Astrocyte (in vitro differentiated cells and primary cell): ENCODE results near the gene KASH5. TPM values are rescaled to one million over a fixed set of nuclear protein-coding genes. Genes with fewer than 3 reads are reported as not detected.
A peak's percentile ranks its signal among the peaks of the same experiment; 100 is the strongest.

Experiments used
- DNase-seq: peaks from one replicate; pipeline ENCODE4 v3.0.0-alpha.2; 2010; ENCODE audit warnings: low read depth
- FAIRE-seq: peaks from 2 replicates; lab custom pipeline; 2011; peaks lifted over from hg19 to GRCh38; lab: Jason Lieb, UNC
- H2AFZ ChIP-seq: 2 replicates; pipeline ENCODE4 v1.6.0; 2012; ENCODE audit warnings: low read depth, low read length, inconsistent platforms
- H3K27ac ChIP-seq: 2 replicates; pipeline ENCODE4 v1.5.1; 2011; ENCODE audit warnings: low read depth, low read length, inconsistent platforms
- H3K27me3 ChIP-seq: 2 replicates; pipeline ENCODE4 v1.6.0; 2011; ENCODE audit warnings: low read length, inconsistent platforms; ENCODE audit not compliant: insufficient read depth
- H3K36me3 ChIP-seq: 2 replicates; pipeline ENCODE4 v1.5.1; 2011; ENCODE audit warnings: low read length, inconsistent platforms; ENCODE audit not compliant: insufficient read depth
- H3K4me1 ChIP-seq: 2 replicates; pipeline ENCODE4 v1.5.1; 2011; ENCODE audit warnings: low read length, inconsistent platforms; ENCODE audit not compliant: insufficient read depth
- H3K4me2 ChIP-seq: 2 replicates; pipeline ENCODE4 v1.6.0; 2012; ENCODE audit warnings: low read length, inconsistent platforms
- H3K4me3 ChIP-seq: 2 replicates; pipeline ENCODE4 v1.5.1; 2011; ENCODE audit warnings: low read depth, mild to moderate bottlenecking, low read length, inconsistent platforms; ENCODE audit not compliant: insufficient read depth
- H3K79me2 ChIP-seq: 2 replicates; pipeline ENCODE4 v1.6.0; 2012; ENCODE audit warnings: mild to moderate bottlenecking, low read length, inconsistent platforms; ENCODE audit not compliant: insufficient read depth
- H3K9ac ChIP-seq: 2 replicates; pipeline ENCODE4 v1.6.0; 2012; ENCODE audit warnings: mild to moderate bottlenecking, low read length, inconsistent platforms
- H3K9me3 ChIP-seq: 2 replicates; pipeline ENCODE4 v1.5.1; 2012; ENCODE audit warnings: low read depth, mild to moderate bottlenecking, low read length, inconsistent platforms; ENCODE audit not compliant: insufficient read depth
- H4K20me1 ChIP-seq: 2 replicates; pipeline ENCODE4 v1.6.0; 2012; ENCODE audit warnings: low read length, inconsistent platforms; ENCODE audit not compliant: insufficient read depth
- H3K27ac Mint-ChIP-seq: one replicate; pipeline ENCODE4 v1.8.0; 2021; ENCODE audit warnings: mild to moderate bottlenecking, mixed read lengths; ENCODE audit not compliant: unreplicated experiment
- H3K27me3 Mint-ChIP-seq: one replicate; pipeline ENCODE4 v1.8.0; 2021; ENCODE audit warnings: low read depth, mixed read lengths; ENCODE audit not compliant: unreplicated experiment
- H3K36me3 Mint-ChIP-seq: one replicate; pipeline ENCODE4 v1.8.0; 2021; ENCODE audit warnings: low read depth, mixed read lengths; ENCODE audit not compliant: unreplicated experiment
- H3K4me1 Mint-ChIP-seq: one replicate; pipeline ENCODE4 v1.8.0; 2021; ENCODE audit warnings: low read depth, mixed read lengths; ENCODE audit not compliant: unreplicated experiment
- H3K4me3 Mint-ChIP-seq: one replicate; pipeline ENCODE4 v1.8.0; 2021; ENCODE audit warnings: mild to moderate bottlenecking, moderate library complexity, mixed read lengths; ENCODE audit not compliant: unreplicated experiment
- H3K9me3 Mint-ChIP-seq: one replicate; pipeline ENCODE4 v1.8.0; 2021; ENCODE audit warnings: mild to moderate bottlenecking, mixed read lengths; ENCODE audit not compliant: unreplicated experiment
- EZH2 ChIP-seq: IDR thresholded peaks from 2 replicates; pipeline ENCODE4 v1.6.1; 2012; ENCODE audit warnings: mild to moderate bottlenecking, low read length, inconsistent platforms; ENCODE audit not compliant: insufficient read depth
- total RNA-seq: library from RNA; stranded (reverse); gene quantifications from 2 replicates; pipeline ENCODE4 v1.2.1, GENCODE V29; 2021
- TF ChIP-seq, protein P1 (sequence below): IDR thresholded peaks from 2 replicates; pipeline ENCODE4 v1.5.1; 2011; ENCODE audit warnings: low read depth, mild to moderate bottlenecking, inconsistent platforms, low read length, moderate library complexity; ENCODE audit not compliant: insufficient read depth

Gene KASH5
- total RNA-seq, 1 donor from 2014 or later = not detected

DNA sequence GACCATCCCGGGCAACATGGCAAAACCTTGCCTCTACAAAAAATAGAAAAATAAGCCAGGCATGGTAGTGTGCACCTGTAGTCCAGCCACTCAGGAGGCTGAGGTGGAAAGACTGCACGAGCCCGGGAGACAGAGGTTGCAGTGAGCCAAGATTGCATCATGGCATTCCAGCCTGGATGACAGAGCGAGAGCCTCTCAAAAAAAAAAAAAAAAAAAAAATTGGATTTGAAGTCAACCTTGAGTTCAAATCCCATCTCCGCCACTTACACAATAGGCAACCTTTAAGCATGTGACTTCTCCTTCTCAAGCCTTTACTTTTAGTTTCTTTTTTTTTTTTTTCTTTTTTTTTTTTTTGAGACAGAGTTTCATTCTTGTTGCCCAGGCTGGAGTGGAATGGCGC, 12.0 kb downstream of the KASH5 start:
- no peaks in the 10 kb centered on the region for H3K9me3 ChIP-seq
- FAIRE-seq = no peak
- no peak overlapping the region for H2AFZ ChIP-seq
- Mint-ChIP-seq H3K27ac (no peak overlapping the region), H3K4me1 (peaks cover 7% of the 10 kb centered on the region), H3K9me3 (no peaks in the 10 kb centered on the region), H3K4me3 (no peak overlapping the region), H3K36me3 (no peaks in the 10 kb centered on the region), H3K27me3 (peaks cover 31% of the 10 kb centered on the region)
- H3K27me3 ChIP-seq = no peaks in the 10 kb centered on the region
- DNase-seq = no peak
- H4K20me1 ChIP-seq = no peaks in the 10 kb centered on the region
- no peaks in the 10 kb centered on the region for H3K36me3 ChIP-seq
- no peak overlapping the region for H3K9ac ChIP-seq
- no peaks in the 10 kb centered on the region for H3K4me1 ChIP-seq
- no peak overlapping the region for H3K4me2 ChIP-seq
- no peak overlapping the region for H3K4me3 ChIP-seq
- no peak overlapping the region for H3K27ac ChIP-seq
- H3K79me2 ChIP-seq = no peaks in the 10 kb centered on the region
- no peak for TF ChIP-seq EZH2
- TF ChIP-seq, protein P1, sequence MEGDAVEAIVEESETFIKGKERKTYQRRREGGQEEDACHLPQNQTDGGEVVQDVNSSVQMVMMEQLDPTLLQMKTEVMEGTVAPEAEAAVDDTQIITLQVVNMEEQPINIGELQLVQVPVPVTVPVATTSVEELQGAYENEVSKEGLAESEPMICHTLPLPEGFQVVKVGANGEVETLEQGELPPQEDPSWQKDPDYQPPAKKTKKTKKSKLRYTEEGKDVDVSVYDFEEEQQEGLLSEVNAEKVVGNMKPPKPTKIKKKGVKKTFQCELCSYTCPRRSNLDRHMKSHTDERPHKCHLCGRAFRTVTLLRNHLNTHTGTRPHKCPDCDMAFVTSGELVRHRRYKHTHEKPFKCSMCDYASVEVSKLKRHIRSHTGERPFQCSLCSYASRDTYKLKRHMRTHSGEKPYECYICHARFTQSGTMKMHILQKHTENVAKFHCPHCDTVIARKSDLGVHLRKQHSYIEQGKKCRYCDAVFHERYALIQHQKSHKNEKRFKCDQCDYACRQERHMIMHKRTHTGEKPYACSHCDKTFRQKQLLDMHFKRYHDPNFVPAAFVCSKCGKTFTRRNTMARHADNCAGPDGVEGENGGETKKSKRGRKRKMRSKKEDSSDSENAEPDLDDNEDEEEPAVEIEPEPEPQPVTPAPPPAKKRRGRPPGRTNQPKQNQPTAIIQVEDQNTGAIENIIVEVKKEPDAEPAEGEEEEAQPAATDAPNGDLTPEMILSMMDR = no peak

DNA sequence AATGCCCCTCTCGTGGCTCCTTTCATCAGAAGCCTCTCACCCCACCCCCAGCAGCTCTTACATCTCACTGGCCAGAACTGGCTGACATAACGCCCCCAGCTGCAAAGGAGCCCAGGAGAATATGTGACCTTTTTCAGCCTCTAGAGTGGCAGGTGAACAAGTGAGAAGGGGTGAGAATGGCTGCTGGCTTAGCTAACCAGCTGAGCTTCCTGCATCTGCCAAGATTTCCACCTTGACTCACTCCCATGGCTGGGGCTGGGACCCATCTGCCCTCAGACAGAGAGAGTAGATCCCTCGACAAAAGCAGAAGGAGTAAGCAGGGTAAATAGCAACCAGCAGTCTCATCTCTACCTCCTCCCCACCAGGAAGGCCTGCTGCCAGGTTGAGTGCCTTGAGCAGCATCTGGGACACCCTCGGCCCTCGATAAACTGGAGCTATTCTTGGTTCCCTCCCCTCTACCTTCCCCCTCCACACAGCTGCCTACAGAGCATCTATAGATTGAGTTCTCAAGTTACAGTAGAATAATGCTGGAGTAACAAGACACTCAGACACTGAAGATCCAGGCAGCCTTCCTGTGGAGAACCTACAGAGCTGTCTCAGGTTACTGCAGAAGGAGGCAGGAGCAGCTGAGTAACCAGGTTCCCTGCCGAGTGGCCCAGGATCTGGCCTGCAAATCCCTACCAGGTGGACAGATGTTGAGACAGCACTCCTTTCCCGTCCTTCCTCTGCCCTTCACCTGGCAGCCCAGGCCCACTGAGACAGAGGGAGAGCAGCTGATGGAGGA, 15.5 kb downstream of the KASH5 start:
- peaks cover 4% of the 10 kb centered on the region for H3K36me3 Mint-ChIP-seq
- H3K27me3 Mint-ChIP-seq = peaks cover 20% of the 10 kb centered on the region
- Histone ChIP-seq H4K20me1 (no peaks in the 10 kb centered on the region), H3K4me3 (no peak overlapping the region), H3K9ac (no peak overlapping the region), H3K27ac (no peak overlapping the region), H3K4me2 (no peak overlapping the region), H3K36me3 (no peaks in the 10 kb centered on the region), H3K79me2 (no peaks in the 10 kb centered on the region), H3K4me1 (no peaks in the 10 kb centered on the region), H2AFZ (no peak overlapping the region), H3K27me3 (no peaks in the 10 kb centered on the region), H3K9me3 (no peaks in the 10 kb centered on the region)
- H3K4me1 Mint-ChIP-seq = peaks cover 7% of the 10 kb centered on the region
- no peaks in the 10 kb centered on the region for H3K9me3 Mint-ChIP-seq
- H3K27ac Mint-ChIP-seq = no peak overlapping the region
- TF ChIP-seq, protein P1 = no peak
- TF ChIP-seq EZH2 = no peak
- H3K4me3 Mint-ChIP-seq = no peak overlapping the region
- FAIRE-seq = no peak
- peak; percentile 20 for DNase-seq

DNA sequence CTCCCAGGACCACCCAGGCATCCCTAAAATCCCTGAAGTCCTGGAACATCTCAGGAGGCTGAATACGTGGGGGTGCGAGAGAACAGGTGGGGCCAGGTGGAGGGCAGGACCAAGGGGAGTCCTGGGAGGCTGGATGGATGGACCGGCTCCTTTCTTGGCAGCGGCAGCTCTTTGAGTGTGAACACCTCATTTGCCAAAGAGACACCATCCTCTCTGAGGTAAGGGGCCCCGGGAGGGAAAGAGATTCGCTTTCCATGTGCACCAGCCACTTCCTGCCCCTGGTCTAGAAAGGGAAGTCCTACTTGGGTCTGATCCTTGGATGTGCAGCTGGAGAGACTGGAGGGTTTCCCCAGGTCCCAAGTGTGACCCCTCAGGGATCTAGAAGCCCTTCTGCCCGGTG, 19.0 kb downstream of the KASH5 start:
- DNase-seq (no peak), FAIRE-seq (no peak)
- Mint-ChIP-seq H3K27me3 (peaks cover 28% of the 10 kb centered on the region), H3K36me3 (peaks cover 4% of the 10 kb centered on the region), H3K9me3 (no peaks in the 10 kb centered on the region), H3K4me1 (peaks cover 7% of the 10 kb centered on the region), H3K27ac (no peak overlapping the region), H3K4me3 (no peak overlapping the region)
- H3K4me1 ChIP-seq = no peaks in the 10 kb centered on the region
- H4K20me1 ChIP-seq = no peaks in the 10 kb centered on the region
- no peaks in the 10 kb centered on the region for H3K36me3 ChIP-seq
- H3K9me3 ChIP-seq = no peaks in the 10 kb centered on the region
- H3K4me2 ChIP-seq = no peak overlapping the region
- H3K79me2 ChIP-seq = no peaks in the 10 kb centered on the region
- no peak for TF ChIP-seq EZH2
- TF ChIP-seq, protein P1 = no peak
- H3K9ac ChIP-seq = no peak overlapping the region
- no peaks in the 10 kb centered on the region for H3K27me3 ChIP-seq
- no peak overlapping the region for H2AFZ ChIP-seq
- no peak overlapping the region for H3K4me3 ChIP-seq
- H3K27ac ChIP-seq = no peak overlapping the region
